HT-29 (cell line): ENCODE measurements around the gene SIRPA. TPM values are rescaled to one million over a fixed set of nuclear protein-coding genes. Genes with fewer than 3 reads are reported as not detected.

ENCODE experiments used
- DNase-seq: peaks from one replicate; pipeline ENCODE4 v3.0.0-alpha.2; 2015; ENCODE audit warnings: low spot score
- total RNA-seq: library from RNA; depleted of rRNA; stranded (reverse); fragments of >200 nt; shearing (Covaris generic); gene quantifications from 2 replicates; pipeline ENCODE4 v1.2.3, GENCODE V29; 2014; rRNA removed

Gene SIRPA
- total RNA-seq, 1 experiment from 2014 or later = 0.53 TPM

GRCh38 chr20:1987826-1988225 lies 92.6 kb downstream of the SIRPA start:
- DNase-seq = no peak

Other genes starting within 250 kb of the SIRPA start
- not detected in 2 replicates for gene SIRPG, start 237.6 kb upstream of the SIRPA start, total RNA-seq
- not detected in 2 replicates for gene PDYN, start 98.7 kb downstream of the SIRPA start, total RNA-seq
- gene STK35, start 206.4 kb downstream of the SIRPA start, total RNA-seq = 33.6 and 34.5 TPM in 2 replicates